Measurements from ENCODE around the gene ZSCAN2. TPM values are rescaled to one million over a fixed set of nuclear protein-coding genes. Genes with fewer than 3 reads are reported as not detected.
"Not testable (repeated sequence)": the region's sequence is repeated elsewhere in the genome, so short reads cannot be mapped to it uniquely, and the experiment has no call there.

The ZSCAN2 gene
- total RNA-seq, 1 experiment from 2014 or later, result 18.0 TPM

DNA sequence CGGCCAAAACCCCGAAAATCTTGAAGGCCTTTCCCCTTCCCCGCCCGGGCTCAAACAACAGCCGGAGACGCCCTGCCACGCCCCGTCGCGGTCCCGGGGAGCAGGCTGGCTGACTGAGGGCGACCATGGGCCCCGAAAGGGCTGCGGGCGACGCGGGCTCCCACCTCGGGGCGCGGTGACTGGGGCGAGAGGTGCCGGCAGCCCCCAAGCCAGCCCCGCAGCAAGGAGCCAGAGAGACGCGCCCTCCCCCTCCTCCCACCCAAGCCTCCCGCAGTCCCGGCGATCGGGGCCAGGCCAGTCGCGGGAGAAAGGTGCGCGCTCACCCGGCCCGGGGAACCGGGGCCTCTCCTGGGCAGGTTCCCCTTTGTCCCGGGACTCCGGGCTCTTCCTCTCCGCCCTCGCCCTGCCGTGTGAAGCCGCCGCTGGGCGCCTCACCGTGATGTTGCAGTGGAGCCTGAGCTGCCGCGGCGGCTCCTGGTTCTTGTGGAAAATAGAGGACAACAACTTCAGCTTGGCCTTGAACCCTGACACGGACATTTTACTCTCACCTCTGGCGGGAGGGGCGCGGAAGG is 30.6 kb upstream of the ZSCAN2 start:
- peaks cover 11% of the 10 kb centered on the region for H3K4me1 Mint-ChIP-seq (ENCODE audit: low read depth, unreplicated experiment)
- DNase-seq, result peak; percentile 56
- no TSS peak for BruUV-seq (replicated peaks)
- peak overlapping the region; percentile 21 for H3K27ac Mint-ChIP-seq (ENCODE audit: unreplicated experiment)
- H3K27me3 Mint-ChIP-seq (ENCODE audit: unreplicated experiment), result no peaks in the 10 kb centered on the region
- no peaks in the 10 kb centered on the region for H3K9me3 Mint-ChIP-seq (ENCODE audit: low read depth, unreplicated experiment)
- intact Hi-C loops (cut with micrococcal nuclease; ENCODE audit: unreplicated experiment), result no loop called here
- CTCF ChIA-PET, result interaction anchor here (0.7 to 1.7 kb wide), 11 partner anchors 9 to 1004 kb away, joined by 3 to 9 read pairs (median 4); no protein-coding TSS in a partner anchor
- peak overlapping the region; percentile 94 for H3K4me3 Mint-ChIP-seq (ENCODE audit: low read depth, unreplicated experiment)
- peaks cover 23% of the 10 kb centered on the region for H3K36me3 Mint-ChIP-seq (ENCODE audit: insufficient read depth, unreplicated experiment)
- TF ChIP-seq, protein P1, sequence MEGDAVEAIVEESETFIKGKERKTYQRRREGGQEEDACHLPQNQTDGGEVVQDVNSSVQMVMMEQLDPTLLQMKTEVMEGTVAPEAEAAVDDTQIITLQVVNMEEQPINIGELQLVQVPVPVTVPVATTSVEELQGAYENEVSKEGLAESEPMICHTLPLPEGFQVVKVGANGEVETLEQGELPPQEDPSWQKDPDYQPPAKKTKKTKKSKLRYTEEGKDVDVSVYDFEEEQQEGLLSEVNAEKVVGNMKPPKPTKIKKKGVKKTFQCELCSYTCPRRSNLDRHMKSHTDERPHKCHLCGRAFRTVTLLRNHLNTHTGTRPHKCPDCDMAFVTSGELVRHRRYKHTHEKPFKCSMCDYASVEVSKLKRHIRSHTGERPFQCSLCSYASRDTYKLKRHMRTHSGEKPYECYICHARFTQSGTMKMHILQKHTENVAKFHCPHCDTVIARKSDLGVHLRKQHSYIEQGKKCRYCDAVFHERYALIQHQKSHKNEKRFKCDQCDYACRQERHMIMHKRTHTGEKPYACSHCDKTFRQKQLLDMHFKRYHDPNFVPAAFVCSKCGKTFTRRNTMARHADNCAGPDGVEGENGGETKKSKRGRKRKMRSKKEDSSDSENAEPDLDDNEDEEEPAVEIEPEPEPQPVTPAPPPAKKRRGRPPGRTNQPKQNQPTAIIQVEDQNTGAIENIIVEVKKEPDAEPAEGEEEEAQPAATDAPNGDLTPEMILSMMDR (IDR thresholded peaks at IDR 0.05; ENCODE audit: unreplicated experiment), result no peak

DNA sequence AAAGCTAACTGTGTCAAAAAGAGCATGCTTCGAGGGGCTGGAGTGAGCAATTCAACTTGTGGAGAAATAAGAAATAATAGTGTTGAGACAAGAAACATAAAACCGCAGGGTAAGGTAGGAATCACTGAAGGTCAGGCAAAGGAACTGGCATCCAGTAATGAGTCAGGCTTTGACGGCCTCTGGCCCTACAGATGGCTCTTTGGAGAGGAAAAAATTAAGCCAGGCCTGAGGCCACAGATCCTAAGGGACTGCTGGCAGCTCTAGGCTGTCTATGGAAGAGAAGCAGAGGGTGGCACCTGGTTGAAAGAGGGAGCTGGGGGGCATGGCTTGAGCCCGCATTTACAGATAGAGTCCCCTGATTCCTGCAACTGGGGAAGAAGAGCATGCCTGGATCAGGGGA is 28.6 kb upstream of the ZSCAN2 start:
- H3K36me3 Mint-ChIP-seq (ENCODE audit: insufficient read depth, unreplicated experiment), result peaks cover 23% of the 10 kb centered on the region
- no peaks in the 10 kb centered on the region for H3K27me3 Mint-ChIP-seq (ENCODE audit: unreplicated experiment)
- CTCF ChIA-PET, result no interaction called here
- peaks cover 24% of the 10 kb centered on the region for H3K4me1 Mint-ChIP-seq (ENCODE audit: low read depth, unreplicated experiment)
- TF ChIP-seq, protein P1 (IDR thresholded peaks at IDR 0.05; ENCODE audit: unreplicated experiment), result no peak
- intact Hi-C loops (cut with micrococcal nuclease; ENCODE audit: unreplicated experiment), result no loop called here
- H3K4me3 Mint-ChIP-seq (ENCODE audit: low read depth, unreplicated experiment), result no peak overlapping the region
- no peaks in the 10 kb centered on the region for H3K9me3 Mint-ChIP-seq (ENCODE audit: low read depth, unreplicated experiment)
- BruUV-seq (replicated peaks), result no TSS peak
- DNase-seq, result no peak
- no peak overlapping the region for H3K27ac Mint-ChIP-seq (ENCODE audit: unreplicated experiment)

DNA sequence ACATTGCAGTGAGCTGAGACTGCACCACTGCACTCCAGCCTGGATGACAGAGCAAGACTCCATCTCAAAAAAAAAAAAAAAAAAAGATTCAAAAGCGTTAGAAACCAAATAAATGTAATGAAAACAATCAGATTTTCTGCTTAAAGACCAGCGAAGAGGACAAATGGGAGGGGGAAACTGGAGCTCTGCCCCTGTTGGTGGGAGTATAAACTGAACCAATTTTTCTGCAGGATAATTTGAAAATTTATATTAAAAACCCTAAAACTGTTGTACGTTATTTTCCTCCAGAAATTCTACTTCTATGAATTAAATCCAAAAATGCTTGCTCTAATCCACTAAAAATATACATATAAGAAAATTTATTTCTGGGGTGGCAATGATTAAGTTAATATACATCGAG is 25.3 kb upstream of the ZSCAN2 start:
- Mint-ChIP-seq H3K9me3 (ENCODE audit: low read depth, unreplicated experiment) (no peaks in the 10 kb centered on the region), H3K4me3 (ENCODE audit: low read depth, unreplicated experiment) (no peak overlapping the region), H3K36me3 (ENCODE audit: insufficient read depth, unreplicated experiment) (peaks cover 8% of the 10 kb centered on the region), H3K27ac (ENCODE audit: unreplicated experiment) (no peak overlapping the region), H3K27me3 (ENCODE audit: unreplicated experiment) (no peaks in the 10 kb centered on the region), H3K4me1 (ENCODE audit: low read depth, unreplicated experiment) (peaks cover 31% of the 10 kb centered on the region)
- no TSS peak for BruUV-seq (replicated peaks)
- CTCF ChIA-PET, result interaction anchor here (0.7 kb wide), 1 partner anchor 184 kb away, joined by 6 read pairs; no protein-coding TSS in a partner anchor
- TF ChIP-seq, protein P1 (IDR thresholded peaks at IDR 0.05; ENCODE audit: unreplicated experiment), result no peak
- DNase-seq, result no peak
- intact Hi-C loops (cut with micrococcal nuclease; ENCODE audit: unreplicated experiment), result loop anchor here (5.0 kb wide), 1 partner anchor 267 kb away; no protein-coding TSS in a partner anchor

DNA sequence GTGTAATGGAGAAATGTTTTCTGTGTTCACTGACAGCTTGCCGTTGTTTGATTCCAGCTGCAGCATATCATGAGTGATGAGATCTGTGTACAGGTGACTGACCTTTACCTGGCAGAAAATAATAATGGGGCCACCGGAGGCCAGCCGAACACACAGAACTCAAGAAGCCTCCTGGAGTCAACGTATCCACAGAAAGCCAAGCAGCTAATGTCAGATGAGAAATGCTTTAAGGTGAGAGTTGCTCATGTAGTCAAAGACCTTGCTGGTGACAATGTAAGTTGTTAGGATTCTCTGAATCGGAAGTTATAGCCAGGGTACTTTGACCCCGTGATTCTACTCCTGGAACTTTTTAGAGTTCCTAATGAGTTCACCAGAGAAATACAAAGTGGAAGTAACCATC is 22.9 kb upstream of the ZSCAN2 start:
- H3K27me3 Mint-ChIP-seq (ENCODE audit: unreplicated experiment); DNase-seq; H3K4me3 Mint-ChIP-seq (ENCODE audit: low read depth, unreplicated experiment); BruUV-seq (replicated peaks); H3K9me3 Mint-ChIP-seq (ENCODE audit: low read depth, unreplicated experiment); H3K27ac Mint-ChIP-seq (ENCODE audit: unreplicated experiment); H3K36me3 Mint-ChIP-seq (ENCODE audit: insufficient read depth, unreplicated experiment); CTCF ChIA-PET: not testable (repeated sequence)
- intact Hi-C loops (cut with micrococcal nuclease; ENCODE audit: unreplicated experiment), result loop anchor here (5.0 kb wide), 1 partner anchor 264 kb away; no protein-coding TSS in a partner anchor
- H3K4me1 Mint-ChIP-seq (ENCODE audit: low read depth, unreplicated experiment), result peaks cover 31% of the 10 kb centered on the region

DNA sequence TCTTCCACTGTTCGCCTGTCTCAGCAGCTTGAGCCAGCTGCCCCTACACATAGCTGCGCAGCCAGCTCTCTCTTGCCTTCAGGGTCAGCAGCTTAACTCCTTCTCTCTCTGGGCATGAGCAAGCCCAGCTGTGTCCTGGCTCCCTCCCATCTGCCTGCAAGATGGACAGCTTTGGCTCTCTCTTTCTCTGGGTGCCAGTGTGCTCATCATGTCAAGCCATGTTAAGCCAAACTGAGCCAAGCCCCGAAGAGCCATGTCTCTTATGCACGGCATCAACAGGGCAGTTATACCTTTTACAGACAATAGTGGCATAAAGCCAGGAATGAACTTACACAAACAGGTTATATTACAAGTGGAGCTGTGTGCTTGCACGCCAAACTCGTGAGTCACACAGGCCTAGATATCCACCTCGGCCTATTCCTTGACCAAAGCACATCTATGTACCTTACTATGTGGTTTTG is 21.5 kb upstream of the ZSCAN2 start:
- not testable (repeated sequence) for H3K36me3 Mint-ChIP-seq (ENCODE audit: insufficient read depth, unreplicated experiment); H3K9me3 Mint-ChIP-seq (ENCODE audit: low read depth, unreplicated experiment); BruUV-seq (replicated peaks); H3K4me3 Mint-ChIP-seq (ENCODE audit: low read depth, unreplicated experiment); H3K27me3 Mint-ChIP-seq (ENCODE audit: unreplicated experiment)
- intact Hi-C loops (cut with micrococcal nuclease; ENCODE audit: unreplicated experiment), result loop anchor here (5.0 kb wide), 1 partner anchor 263 kb away; no protein-coding TSS in a partner anchor
- CTCF ChIA-PET, result interaction anchor here (0.6 to 1.0 kb wide), 2 partner anchors 9 kb away, joined by 3 to 4 read pairs; no protein-coding TSS in a partner anchor
- H3K27ac Mint-ChIP-seq (ENCODE audit: unreplicated experiment), result peak overlapping the region; percentile 77
- peaks cover 31% of the 10 kb centered on the region for H3K4me1 Mint-ChIP-seq (ENCODE audit: low read depth, unreplicated experiment)
- DNase-seq, result peak; percentile 80

DNA sequence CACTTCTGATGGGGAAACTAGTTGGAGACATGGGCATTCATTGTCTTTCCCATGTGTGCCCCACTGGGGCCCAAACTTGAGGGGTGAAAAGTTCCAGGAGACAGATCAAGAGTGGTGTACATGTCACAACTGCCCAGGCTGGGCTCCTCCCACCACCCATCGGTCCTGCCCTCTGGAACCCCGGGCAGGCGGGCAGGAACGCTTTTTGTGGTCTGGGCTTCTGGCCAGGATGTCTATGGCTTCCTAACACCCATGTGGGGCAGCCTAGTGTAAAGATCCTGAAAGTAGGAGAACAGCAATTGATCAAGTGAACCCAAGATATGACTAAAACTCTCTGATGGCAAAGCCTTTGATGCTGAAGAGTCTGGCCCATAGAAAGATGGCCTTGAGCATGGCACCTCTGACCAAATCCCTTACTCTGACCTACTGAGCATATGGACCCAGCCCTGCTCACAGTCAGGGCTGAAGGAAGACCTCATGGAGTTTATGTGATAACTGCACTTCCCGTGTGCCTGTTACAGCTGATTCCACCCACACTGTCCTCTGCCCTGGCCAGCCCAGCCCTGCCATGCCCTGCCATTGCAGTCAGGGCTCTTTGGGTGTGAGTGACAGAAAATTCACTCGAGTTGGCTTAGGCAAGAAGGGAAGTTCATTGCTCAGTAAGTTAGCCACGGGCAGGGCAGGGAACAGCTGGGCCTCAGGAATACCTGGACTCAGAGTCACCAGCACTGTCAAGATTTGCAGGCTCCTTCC is 19.0 kb upstream of the ZSCAN2 start:
- H3K36me3 Mint-ChIP-seq (ENCODE audit: insufficient read depth, unreplicated experiment); DNase-seq; intact Hi-C loops (cut with micrococcal nuclease; ENCODE audit: unreplicated experiment); BruUV-seq (replicated peaks); H3K27ac Mint-ChIP-seq (ENCODE audit: unreplicated experiment); H3K9me3 Mint-ChIP-seq (ENCODE audit: low read depth, unreplicated experiment); CTCF ChIA-PET; H3K4me3 Mint-ChIP-seq (ENCODE audit: low read depth, unreplicated experiment); H3K27me3 Mint-ChIP-seq (ENCODE audit: unreplicated experiment): not testable (repeated sequence)
- peaks cover 21% of the 10 kb centered on the region for H3K4me1 Mint-ChIP-seq (ENCODE audit: low read depth, unreplicated experiment)

All from Calu3 (cell line).